H9 (cell line): Measurements from ENCODE around the gene MRTFB. TPM values are rescaled to one million over a fixed set of nuclear protein-coding genes. Genes with fewer than 3 reads are reported as not detected.

Source experiments
- DNase-seq: peaks from one replicate; pipeline ENCODE4 v3.0.0-alpha.2; 2017
- H2AFZ ChIP-seq: one replicate; pipeline ENCODE4 v1.6.1; 2013; ENCODE audit warnings: mild to moderate bottlenecking, low read length, control low read depth, moderate library complexity
- H2AK5ac ChIP-seq: 2 replicates; pipeline ENCODE4 v1.6.1; 2013; ENCODE audit warnings: low read length, control low read depth, mixed read lengths; ENCODE audit not compliant: insufficient read length
- H2BK120ac ChIP-seq: one replicate; pipeline ENCODE4 v1.6.1; 2013; ENCODE audit warnings: low read depth, mild to moderate bottlenecking, low read length, control low read depth, inconsistent platforms; ENCODE audit not compliant: poor library complexity, severe bottlenecking
- H2BK12ac ChIP-seq: 2 replicates; pipeline ENCODE4 v1.6.1; 2013; ENCODE audit warnings: low read length, control low read depth, mixed read lengths, low read depth; ENCODE audit not compliant: insufficient read length
- H2BK15ac ChIP-seq: 2 replicates; pipeline ENCODE4 v1.6.1; 2013; ENCODE audit warnings: low read depth, low read length, control low read depth
- H2BK20ac ChIP-seq: one replicate; pipeline ENCODE4 v1.6.1; 2013; ENCODE audit warnings: low read depth, mild to moderate bottlenecking, low read length, control low read depth, inconsistent platforms; ENCODE audit not compliant: poor library complexity, severe bottlenecking
- H2BK5ac ChIP-seq: 2 replicates; pipeline ENCODE4 v1.6.1; 2013; ENCODE audit warnings: low read length, control low read depth, mixed read lengths; ENCODE audit not compliant: insufficient read length
- H3K14ac ChIP-seq: 2 replicates; pipeline ENCODE4 v1.6.1; 2013; ENCODE audit warnings: low read length, control low read depth; ENCODE audit not compliant: insufficient read depth
- H3K18ac ChIP-seq: 2 replicates; pipeline ENCODE4 v1.6.1; 2013; ENCODE audit warnings: low read depth, mild to moderate bottlenecking, mixed read lengths, low read length, control low read depth; ENCODE audit not compliant: insufficient read length
- H3K23ac ChIP-seq: 2 replicates; pipeline ENCODE4 v1.6.1; 2013; ENCODE audit warnings: low read length, control low read depth, mixed read lengths, low read depth; ENCODE audit not compliant: insufficient read length
- H3K23me2 ChIP-seq: 2 replicates; pipeline ENCODE4 v1.6.1; 2013; ENCODE audit warnings: low read depth, mild to moderate bottlenecking, mixed read lengths, low read length, control low read depth; ENCODE audit not compliant: insufficient read length, poor library complexity, severe bottlenecking
- H3K27ac ChIP-seq: 2 replicates; pipeline ENCODE4 v1.5.1; 2013; ENCODE audit warnings: low read length, control low read depth, mixed read lengths, low read depth; ENCODE audit not compliant: insufficient read length
- H3K27me3 ChIP-seq: 2 replicates; pipeline ENCODE4 v1.6.1; 2013; ENCODE audit warnings: low read length, control low read depth, inconsistent platforms; ENCODE audit not compliant: insufficient read depth
- H3K4ac ChIP-seq: 2 replicates; pipeline ENCODE4 v1.6.1; 2013; ENCODE audit warnings: low read depth, mild to moderate bottlenecking, control low read depth, inconsistent platforms, low read length, moderate library complexity
- H3K4me1 ChIP-seq: 2 replicates; pipeline ENCODE4 v1.6.1; 2013; ENCODE audit warnings: low read length, control low read depth, inconsistent platforms; ENCODE audit not compliant: insufficient read depth
- H3K4me2 ChIP-seq: 2 replicates; pipeline ENCODE4 v1.6.1; 2013; ENCODE audit warnings: low read length, control low read depth, mixed read lengths; ENCODE audit not compliant: insufficient read length, insufficient read depth
- H3K56ac ChIP-seq: 2 replicates; pipeline ENCODE4 v1.6.1; 2013; ENCODE audit warnings: low read depth, mild to moderate bottlenecking, mixed read lengths, low read length, control low read depth; ENCODE audit not compliant: insufficient read length
- H3K79me1 ChIP-seq: 2 replicates; pipeline ENCODE4 v1.6.1; 2013; ENCODE audit warnings: low read depth, mild to moderate bottlenecking, moderate library complexity, low read length, control low read depth, inconsistent platforms; ENCODE audit not compliant: insufficient read depth, poor library complexity, severe bottlenecking
- H3K79me2 ChIP-seq: 2 replicates; pipeline ENCODE4 v1.6.1; 2013; ENCODE audit warnings: low read length, control low read depth, inconsistent platforms; ENCODE audit not compliant: insufficient read depth
- H3K9ac ChIP-seq: 2 replicates; pipeline ENCODE4 v1.6.1; 2013; ENCODE audit warnings: low read length, control low read depth, mixed read lengths; ENCODE audit not compliant: insufficient read length; ENCODE audit errors: extremely low read depth
- H3K9me3 ChIP-seq: one replicate; pipeline ENCODE4 v1.6.1; 2013; ENCODE audit warnings: low read depth, low read length, inconsistent platforms; ENCODE audit not compliant: control insufficient read depth
- H3T11ph ChIP-seq: one replicate; pipeline ENCODE4 v1.6.1; 2013; ENCODE audit warnings: mild to moderate bottlenecking, low read length, control low read depth, inconsistent platforms
- H4K20me1 ChIP-seq: one replicate; pipeline ENCODE4 v1.6.1; 2013; ENCODE audit not compliant: control insufficient read depth, insufficient read length, insufficient read depth
- H4K5ac ChIP-seq: 2 replicates; pipeline ENCODE4 v1.6.1; 2013; ENCODE audit warnings: low read depth, mild to moderate bottlenecking, mixed read lengths, low read length, control low read depth; ENCODE audit not compliant: insufficient read length
- H4K8ac ChIP-seq: replicated peaks from 2 replicates; pipeline ENCODE4 v1.6.1; 2013; ENCODE audit warnings: low read length, control low read depth, mixed read lengths, low read depth; ENCODE audit not compliant: insufficient read length
- H4K91ac ChIP-seq: 2 replicates; pipeline ENCODE4 v1.6.1; 2013; ENCODE audit warnings: low read depth, mild to moderate bottlenecking, moderate library complexity, mixed read lengths, low read length, control low read depth; ENCODE audit not compliant: insufficient read length
- H3K27ac Mint-ChIP-seq, 3 experiments: 2 replicates in 2 of 3; 3 replicates in 1 of 3; pipeline ENCODE4 v1.8.0; 2020 to 2021; ENCODE audit warnings: mixed read lengths in 3 of 3, mild to moderate bottlenecking in 1 of 3, moderate library complexity in 1 of 3
- H3K27me3 Mint-ChIP-seq: 2 replicates; pipeline ENCODE4 v1.8.0; 2021; ENCODE audit warnings: low read depth, mild to moderate bottlenecking, moderate library complexity, mixed read lengths
- H3K36me3 Mint-ChIP-seq, 3 experiments: 2 replicates in 2 of 3; 3 replicates in 1 of 3; pipeline ENCODE4 v1.8.0; 2020 to 2021; ENCODE audit warnings: low read depth in 3 of 3, mixed read lengths in 3 of 3; ENCODE audit not compliant: insufficient read depth in 1 of 3
- H3K4me1 Mint-ChIP-seq, 2 experiments: 2 replicates each; pipeline ENCODE4 v1.8.0; 2020; ENCODE audit warnings: mixed read lengths in 2 of 2
- H3K4me3 Mint-ChIP-seq, 2 experiments: 2 replicates in 1 of 2; 3 replicates in 1 of 2; pipeline ENCODE4 v1.8.0; 2020 to 2021; ENCODE audit warnings: mild to moderate bottlenecking in 2 of 2, mixed read lengths in 2 of 2, moderate library complexity in 1 of 2
- H3K9me3 Mint-ChIP-seq, 2 experiments: 2 replicates in 1 of 2; 3 replicates in 1 of 2; pipeline ENCODE4 v1.8.0; 2020; ENCODE audit warnings: mild to moderate bottlenecking in 2 of 2, mixed read lengths in 2 of 2, moderate library complexity in 1 of 2
- CTCF ChIP-seq: fragments of 200-600 bp; sonication (generic); conservative IDR thresholded peaks from 3 replicates; pipeline ENCODE4 v1.8.0; 2021; ENCODE audit warnings: antibody characterized with exemption, mild to moderate bottlenecking
- WGBS: extraction: QIAGEN DNeasy Blood & Tissue Kit; methylation state at CpG from one replicate; pipeline ENCODE4 v1.1.7; 2013; ENCODE audit warnings: missing lambda C conversion rate, low lambda C conversion rate, mixed read lengths; ENCODE audit not compliant: insufficient read length; ENCODE audit errors: extremely low coverage; 5-methylcytosine and 5-hydroxymethylcytosine counted together
- total RNA-seq: library from RNA; stranded (reverse); gene quantifications from 2 replicates; pipeline ENCODE4 v1.2.1, GENCODE V29; 2021

Gene MRTFB
- total RNA-seq, 1 experiment from 2014 or later, result 29.9 TPM

- H3K4ac ChIP-seq, result no peak overlapping the region
- H4K8ac ChIP-seq, result no peak overlapping the region
- H3K56ac ChIP-seq, result no peak overlapping the region
- H3T11ph ChIP-seq, result no peak overlapping the region
- no peak overlapping the region for H3K14ac ChIP-seq
- no peak overlapping the region for H2BK120ac ChIP-seq
- DNase-seq, result no peak
- no peaks in the 10 kb centered on the region for H3K27me3 ChIP-seq
- H4K91ac ChIP-seq, result no peak overlapping the region
- no peaks in the 10 kb centered on the region for H3K4me1 ChIP-seq
- H3K9me3 ChIP-seq, result no peaks in the 10 kb centered on the region
- peaks cover 2% of the 10 kb centered on the region for H3K79me2 ChIP-seq
- no peak overlapping the region for H3K18ac ChIP-seq
- H3K27ac Mint-ChIP-seq, result no peak overlapping the region
- no peaks in the 10 kb centered on the region for H3K27me3 Mint-ChIP-seq
- no peak overlapping the region for H3K4me2 ChIP-seq
- no peaks in the 10 kb centered on the region for H3K23me2 ChIP-seq
- H3K27ac ChIP-seq, result no peak overlapping the region
- no peaks in the 10 kb centered on the region for H3K4me1 Mint-ChIP-seq
- no peaks in the 10 kb centered on the region for H4K20me1 ChIP-seq
- no peak overlapping the region for H2AFZ ChIP-seq
- no peak overlapping the region for H2BK15ac ChIP-seq
- no peak overlapping the region for H2BK20ac ChIP-seq
- no CpG with 5 or more reads among the region's 1 CpG for WGBS
- no peak overlapping the region for H2BK5ac ChIP-seq
- no peak overlapping the region for H4K5ac ChIP-seq
- no peaks in the 10 kb centered on the region for H3K79me1 ChIP-seq
- no peak overlapping the region for H3K4me3 Mint-ChIP-seq
- peaks cover 0 to 3% of the 10 kb centered on the region in 2 experiments; a peak in 1 of 5 replicates for H3K9me3 Mint-ChIP-seq
- no peak overlapping the region for H2AK5ac ChIP-seq
- H3K9ac ChIP-seq, result no peak overlapping the region
- no peak overlapping the region for H2BK12ac ChIP-seq
- TF ChIP-seq CTCF, result no peak
- peaks cover 6 to 8% (median 8%) of the 10 kb centered on the region in 3 experiments; a peak in 5 of 7 replicates for H3K36me3 Mint-ChIP-seq
- no peak overlapping the region for H3K23ac ChIP-seq
These were observed 62.8 kb downstream of the MRTFB start for GRCh38 chr16:14133907-14134306.
